Measurements from ENCODE around the gene RET.

DNA sequence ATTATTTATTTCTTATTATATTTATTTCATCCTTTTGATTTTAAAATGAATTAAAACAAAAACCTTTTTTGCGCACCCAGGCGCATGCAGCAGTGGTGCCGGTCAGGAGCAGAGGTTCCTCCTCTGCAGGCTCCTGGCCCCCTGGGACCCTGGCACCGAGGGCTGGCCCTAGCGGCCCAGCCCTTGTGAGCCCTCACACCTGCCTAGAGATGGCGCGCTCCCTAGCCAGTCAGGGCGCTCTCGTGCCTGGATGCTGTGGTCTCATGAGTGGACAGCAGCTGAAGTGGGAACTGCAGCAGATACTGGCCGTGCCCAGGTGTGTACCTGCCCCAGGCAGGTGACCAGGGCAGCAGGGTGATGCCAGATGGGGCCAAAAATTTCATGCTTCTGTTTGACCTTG, 13.8 kb downstream of the RET start:
- no peak for TF ChIP-seq POLR2A (IDR thresholded peaks at IDR 0.05)
- TF ChIP-seq, protein P1, sequence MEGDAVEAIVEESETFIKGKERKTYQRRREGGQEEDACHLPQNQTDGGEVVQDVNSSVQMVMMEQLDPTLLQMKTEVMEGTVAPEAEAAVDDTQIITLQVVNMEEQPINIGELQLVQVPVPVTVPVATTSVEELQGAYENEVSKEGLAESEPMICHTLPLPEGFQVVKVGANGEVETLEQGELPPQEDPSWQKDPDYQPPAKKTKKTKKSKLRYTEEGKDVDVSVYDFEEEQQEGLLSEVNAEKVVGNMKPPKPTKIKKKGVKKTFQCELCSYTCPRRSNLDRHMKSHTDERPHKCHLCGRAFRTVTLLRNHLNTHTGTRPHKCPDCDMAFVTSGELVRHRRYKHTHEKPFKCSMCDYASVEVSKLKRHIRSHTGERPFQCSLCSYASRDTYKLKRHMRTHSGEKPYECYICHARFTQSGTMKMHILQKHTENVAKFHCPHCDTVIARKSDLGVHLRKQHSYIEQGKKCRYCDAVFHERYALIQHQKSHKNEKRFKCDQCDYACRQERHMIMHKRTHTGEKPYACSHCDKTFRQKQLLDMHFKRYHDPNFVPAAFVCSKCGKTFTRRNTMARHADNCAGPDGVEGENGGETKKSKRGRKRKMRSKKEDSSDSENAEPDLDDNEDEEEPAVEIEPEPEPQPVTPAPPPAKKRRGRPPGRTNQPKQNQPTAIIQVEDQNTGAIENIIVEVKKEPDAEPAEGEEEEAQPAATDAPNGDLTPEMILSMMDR (IDR thresholded peaks at IDR 0.05 in 4 of 5, conservative IDR thresholded peaks at IDR 0.05 in 1 of 5): no peak
